Thoracic aorta (tissue), 2 donors: ENCODE measurements around the gene MXRA8. TPM values are rescaled to one million over a fixed set of nuclear protein-coding genes. Genes with fewer than 3 reads are reported as not detected.
"Not testable (repeated sequence)": the region's sequence is repeated elsewhere in the genome, so short reads cannot be mapped to it uniquely, and the experiment has no call there.

ENCODE experiments used
- ATAC-seq: fragments of 150-250 bp; one replicate; pipeline ENCODE4 v1.8.0; 2017; ENCODE audit warnings: low read depth; ENCODE audit not compliant: insufficient number of reproducible peaks, low FRiP score
- DNase-seq: peaks from one replicate; pipeline ENCODE4 v3.0.0-alpha.2; 2020; ENCODE audit warnings: low spot score
- H3K27ac ChIP-seq, 2 donors: fragments of 200-600 bp; sonication (generic); 1 replicate in 1 of 2; 2 replicates in 1 of 2; pipeline ENCODE4 v1.5.1; 2016; ENCODE audit warnings: mild to moderate bottlenecking in 2 of 2, moderate library complexity in 2 of 2
- H3K27me3 ChIP-seq: fragments of 200-600 bp; sonication (generic); replicated peaks from 2 replicates; pipeline ENCODE4 v1.6.0; 2016; ENCODE audit warnings: mild to moderate bottlenecking; ENCODE audit not compliant: insufficient read depth
- H3K36me3 ChIP-seq: fragments of 200-600 bp; sonication (generic); one replicate; pipeline ENCODE4 v1.5.1; 2016
- H3K4me1 ChIP-seq, 2 donors: fragments of 200-600 bp; sonication (generic); 1 replicate in 1 of 2; 2 replicates in 1 of 2; pipeline versions ENCODE4 v1.5.1 to v1.6.0; 2016; ENCODE audit warnings: low read depth in 2 of 2, mild to moderate bottlenecking in 1 of 2; ENCODE audit not compliant: control insufficient read depth in 1 of 2
- H3K4me3 ChIP-seq: fragments of 200-600 bp; sonication (generic); 2 replicates; pipeline ENCODE4 v1.5.1; 2016; ENCODE audit warnings: mild to moderate bottlenecking
- H3K9me3 ChIP-seq: fragments of 200-600 bp; sonication (generic); 2 replicates; pipeline ENCODE4 v1.5.1; 2016
- total RNA-seq, 2 donors: library from RNA; depleted of rRNA; stranded (reverse); fragments of >200 nt; gene quantifications; one replicate each; pipeline versions ENCODE4 v1.1.0 to v1.2.3, GENCODE V29; 2016
- TF ChIP-seq, protein P1 (sequence below): fragments of 200-600 bp; sonication (generic); IDR thresholded peaks from one replicate; pipeline ENCODE4 v1.5.1; 2019; ENCODE audit warnings: antibody characterized with exemption

Gene MXRA8
- total RNA-seq, 2 donors from 2014 or later: 239 to 326 TPM

GRCh38 chr1:1403653-1404052 is 45.3 kb upstream of the MXRA8 start:
- TF ChIP-seq, protein P1, sequence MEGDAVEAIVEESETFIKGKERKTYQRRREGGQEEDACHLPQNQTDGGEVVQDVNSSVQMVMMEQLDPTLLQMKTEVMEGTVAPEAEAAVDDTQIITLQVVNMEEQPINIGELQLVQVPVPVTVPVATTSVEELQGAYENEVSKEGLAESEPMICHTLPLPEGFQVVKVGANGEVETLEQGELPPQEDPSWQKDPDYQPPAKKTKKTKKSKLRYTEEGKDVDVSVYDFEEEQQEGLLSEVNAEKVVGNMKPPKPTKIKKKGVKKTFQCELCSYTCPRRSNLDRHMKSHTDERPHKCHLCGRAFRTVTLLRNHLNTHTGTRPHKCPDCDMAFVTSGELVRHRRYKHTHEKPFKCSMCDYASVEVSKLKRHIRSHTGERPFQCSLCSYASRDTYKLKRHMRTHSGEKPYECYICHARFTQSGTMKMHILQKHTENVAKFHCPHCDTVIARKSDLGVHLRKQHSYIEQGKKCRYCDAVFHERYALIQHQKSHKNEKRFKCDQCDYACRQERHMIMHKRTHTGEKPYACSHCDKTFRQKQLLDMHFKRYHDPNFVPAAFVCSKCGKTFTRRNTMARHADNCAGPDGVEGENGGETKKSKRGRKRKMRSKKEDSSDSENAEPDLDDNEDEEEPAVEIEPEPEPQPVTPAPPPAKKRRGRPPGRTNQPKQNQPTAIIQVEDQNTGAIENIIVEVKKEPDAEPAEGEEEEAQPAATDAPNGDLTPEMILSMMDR: no peak
- no peak for DNase-seq
- no peaks in the 10 kb centered on the region for H3K27me3 ChIP-seq
- H3K4me3 ChIP-seq: no peak overlapping the region
- H3K27ac ChIP-seq: no peak overlapping the region
- no peaks in the 10 kb centered on the region for H3K9me3 ChIP-seq
- no peak for ATAC-seq
- H3K4me1 ChIP-seq: peaks cover 25 to 46% of the 10 kb centered on the region in 2 donors
- H3K36me3 ChIP-seq: peaks cover 39% of the 10 kb centered on the region

DNA sequence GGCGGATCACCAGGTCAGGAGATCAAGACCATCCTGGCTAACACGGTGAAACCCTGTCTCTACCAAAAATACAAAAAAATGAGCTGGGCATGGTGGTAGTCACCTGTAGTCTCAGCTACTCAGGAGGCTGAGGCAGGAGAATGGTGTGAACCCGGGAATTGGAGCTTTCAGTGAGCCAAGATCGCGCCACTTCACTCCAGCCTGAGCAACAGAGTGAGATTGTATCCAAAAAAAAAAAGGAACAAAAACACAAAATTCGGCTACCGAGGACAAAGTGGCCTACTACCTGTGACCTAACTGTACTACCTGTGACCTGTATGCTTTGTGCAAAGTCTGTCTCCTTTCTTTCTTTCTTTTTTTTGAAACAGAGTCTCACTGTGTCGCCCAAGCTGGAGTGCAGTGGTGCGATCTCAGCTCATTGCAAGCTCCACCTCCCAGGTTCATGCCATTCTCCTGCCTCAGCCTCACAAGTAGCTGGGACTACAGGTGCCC is 44.6 kb upstream of the MXRA8 start:
- Histone ChIP-seq H3K36me3 (peaks cover 39% of the 10 kb centered on the region), H3K4me1 (peaks cover 25 to 44% of the 10 kb centered on the region in 2 donors)
- H3K4me3 ChIP-seq, H3K9me3 ChIP-seq, DNase-seq, ATAC-seq, H3K27ac ChIP-seq, H3K27me3 ChIP-seq: not testable (repeated sequence)

GRCh38 chr1:1402072-1402900 is 43.9 kb upstream of the MXRA8 start:
- no peak for ATAC-seq
- Histone ChIP-seq H3K36me3 (peaks cover 45% of the 10 kb centered on the region), H3K27ac (no peak overlapping the region), H3K4me1 (peaks cover 28 to 47% of the 10 kb centered on the region in 2 donors), H3K4me3 (no peak overlapping the region), H3K27me3 (no peaks in the 10 kb centered on the region), H3K9me3 (no peaks in the 10 kb centered on the region)
- TF ChIP-seq, protein P1: peak; percentile 16
- no peak for DNase-seq

GRCh38 chr1:1401457-1402010 is 43.2 kb upstream of the MXRA8 start:
- no peak overlapping the region for H3K4me3 ChIP-seq
- H3K27me3 ChIP-seq: no peaks in the 10 kb centered on the region
- H3K27ac ChIP-seq: no peak overlapping the region
- TF ChIP-seq, protein P1: no peak
- peaks cover 28 to 51% of the 10 kb centered on the region in 2 donors for H3K4me1 ChIP-seq
- no peaks in the 10 kb centered on the region for H3K9me3 ChIP-seq
- no peak for ATAC-seq
- peaks cover 47% of the 10 kb centered on the region for H3K36me3 ChIP-seq
- no peak for DNase-seq

DNA sequence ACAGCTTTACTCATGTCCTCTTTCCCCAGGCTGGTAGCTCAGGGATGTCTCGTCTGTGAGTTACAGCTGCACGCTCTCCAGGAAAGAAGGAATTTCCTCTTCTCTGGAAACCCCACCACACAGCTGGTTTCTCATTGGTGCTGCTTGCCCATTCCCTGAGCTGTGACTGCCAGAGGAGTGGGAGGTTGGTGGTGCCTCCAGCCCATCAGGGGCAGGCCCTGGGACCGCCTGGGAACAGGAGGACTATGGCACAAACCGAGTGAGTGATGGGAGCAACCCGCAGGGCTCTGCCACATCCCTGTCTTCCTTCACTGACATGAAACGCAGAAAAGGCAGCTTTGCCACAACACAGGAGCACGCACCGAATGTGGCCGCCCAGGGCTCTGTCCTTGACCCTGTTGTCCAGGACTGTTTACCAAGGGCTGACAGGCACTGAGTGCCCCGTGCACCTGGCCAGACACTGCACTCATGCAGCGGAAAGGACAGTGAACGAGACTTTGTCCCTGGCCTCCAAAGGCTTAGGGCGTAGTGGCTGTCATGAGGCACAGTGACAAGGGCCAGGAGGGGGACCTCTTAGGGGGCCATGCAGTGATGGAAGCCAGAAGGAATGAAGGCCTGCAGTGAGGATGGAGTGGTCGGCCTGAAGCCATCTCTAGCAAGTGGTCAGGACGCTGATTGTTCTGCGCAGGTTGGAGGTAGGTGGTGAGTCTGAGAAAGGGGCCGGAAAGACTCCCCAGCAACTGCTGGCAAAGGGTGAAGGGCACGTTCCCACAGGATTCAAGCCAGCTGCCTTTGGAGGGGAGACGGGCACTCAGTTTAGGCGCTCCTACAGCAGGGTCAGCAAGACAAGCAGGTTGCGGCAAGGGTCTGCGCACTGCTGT is 42.5 kb upstream of the MXRA8 start:
- peak overlapping the region; percentile 94 for H3K4me3 ChIP-seq
- DNase-seq: no peak
- peak overlapping the region in 1 of 2 donors; percentile 87 for H3K27ac ChIP-seq
- TF ChIP-seq, protein P1: no peak
- H3K36me3 ChIP-seq: peaks cover 53% of the 10 kb centered on the region
- H3K27me3 ChIP-seq: no peaks in the 10 kb centered on the region
- H3K9me3 ChIP-seq: no peaks in the 10 kb centered on the region
- H3K4me1 ChIP-seq: peaks cover 21 to 44% of the 10 kb centered on the region in 2 donors
- ATAC-seq: no peak
